ENCODE results near the gene XPO6. TPM values are rescaled to one million over a fixed set of nuclear protein-coding genes. Genes with fewer than 3 reads are reported as not detected.
A peak's percentile ranks its signal among the peaks of the same experiment; 100 is the strongest.

Gene XPO6
- total RNA-seq, 1 experiment from 2014 or later: 95.6 TPM

GRCh38 chr16:28183930-28184329 is 27.8 kb downstream of the XPO6 start:
- Histone ChIP-seq H3K4me1 (peaks cover 6% of the 10 kb centered on the region; the same call in 1 of the 2 replicates), H3K27me3 (no peaks in the 10 kb centered on the region), H3K36me3 (peaks cover 13% of the 10 kb centered on the region), H3K27ac (no peak overlapping the region), H3K9me3 (replicated peaks) (no peaks in the 10 kb centered on the region), H3K4me3 (no peak overlapping the region)
- DNase-seq: peak in 1 of 2 experiments; percentile 5

DNA sequence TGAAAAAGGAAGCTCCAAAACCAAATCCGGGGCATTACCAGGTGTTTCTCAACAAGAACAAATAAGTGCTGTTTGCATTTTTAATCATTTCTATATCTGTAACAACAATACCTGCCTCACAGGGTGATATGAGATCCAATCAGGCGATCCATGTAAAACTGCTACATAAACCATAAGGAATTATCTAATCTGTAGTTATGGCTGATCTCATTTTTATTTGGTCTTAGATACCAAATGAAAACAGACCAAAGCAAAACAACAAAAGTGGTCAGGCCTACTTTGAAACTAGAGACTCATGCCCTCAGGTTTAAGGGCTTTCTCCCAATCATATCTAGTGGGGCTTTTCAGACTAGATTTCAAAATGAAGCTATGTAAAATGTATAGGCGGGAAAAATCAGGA is 28.3 kb downstream of the XPO6 start:
- no peak overlapping the region for H3K27ac ChIP-seq
- no peaks in the 10 kb centered on the region for H3K9me3 ChIP-seq (replicated peaks)
- no peak overlapping the region for H3K4me3 ChIP-seq
- H3K4me1 ChIP-seq: peaks cover 6% of the 10 kb centered on the region; the same call in 1 of the 2 replicates
- peaks cover 13% of the 10 kb centered on the region for H3K36me3 ChIP-seq
- no peak for DNase-seq
- H3K27me3 ChIP-seq: no peaks in the 10 kb centered on the region

DNA sequence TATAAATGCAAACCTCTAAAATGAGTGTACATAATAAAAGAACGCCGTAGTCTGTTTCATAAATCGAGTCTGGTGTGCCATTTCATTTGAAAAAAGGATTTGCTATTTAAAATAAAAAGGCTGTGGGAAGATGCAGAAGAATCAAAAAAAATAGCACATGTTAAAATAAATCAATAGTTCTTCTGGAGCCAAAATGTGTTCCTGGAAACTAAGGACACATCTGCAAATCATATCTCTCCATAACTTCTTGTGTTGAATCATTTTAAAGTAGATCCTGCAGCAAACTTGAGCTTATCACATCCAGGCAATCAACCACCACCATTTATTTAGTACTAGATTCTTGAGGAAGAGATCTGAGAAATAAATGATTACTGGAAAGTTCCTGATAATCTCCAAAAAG is 29.0 kb downstream of the XPO6 start:
- Histone ChIP-seq H3K4me1 (peaks cover 6% of the 10 kb centered on the region; the same call in 1 of the 2 replicates), H3K27ac (no peak overlapping the region)

GRCh38 chr16:28182183-28182582 is 29.6 kb downstream of the XPO6 start:
- peaks cover 6% of the 10 kb centered on the region for H3K36me3 ChIP-seq
- no peaks in the 10 kb centered on the region for H3K27me3 ChIP-seq
- DNase-seq: no peak
- H3K4me3 ChIP-seq: no peak overlapping the region
- no peaks in the 10 kb centered on the region for H3K9me3 ChIP-seq (replicated peaks)
- peaks cover 6% of the 10 kb centered on the region; the same call in 1 of the 2 replicates for H3K4me1 ChIP-seq
- no peak overlapping the region for H3K27ac ChIP-seq

More for the DNA sequence above, 29.0 kb downstream of the XPO6 start:
- Histone ChIP-seq H3K4me3 (no peak overlapping the region), H3K9me3 (replicated peaks) (no peaks in the 10 kb centered on the region), H3K27me3 (no peaks in the 10 kb centered on the region), H3K36me3 (peaks cover 13% of the 10 kb centered on the region)
- DNase-seq: no peak

DNA sequence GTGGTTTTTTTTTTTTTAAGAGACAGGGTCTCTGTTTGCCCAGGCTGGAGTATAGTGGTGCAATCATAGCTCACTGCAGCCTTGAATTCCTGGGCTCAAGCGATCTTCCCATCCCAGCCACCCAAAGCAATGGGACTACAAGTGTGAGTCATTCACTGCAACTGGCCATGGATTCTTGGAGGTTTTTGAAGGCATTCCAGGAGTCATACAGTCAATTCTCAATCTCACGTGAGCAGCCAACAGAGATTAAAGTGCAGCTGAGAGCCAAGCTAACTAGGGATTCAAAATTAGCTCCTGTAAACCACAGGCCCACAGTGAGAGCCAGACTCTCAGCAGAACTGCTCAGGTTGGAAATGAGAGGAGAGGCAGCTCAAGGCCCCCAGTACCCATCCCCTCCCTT is 30.2 kb downstream of the XPO6 start:
- peaks cover 10% of the 10 kb centered on the region for H3K36me3 ChIP-seq
- H3K9me3 ChIP-seq (replicated peaks): no peaks in the 10 kb centered on the region
- H3K4me1 ChIP-seq: peaks cover 6% of the 10 kb centered on the region; the same call in 1 of the 2 replicates
- no peaks in the 10 kb centered on the region for H3K27me3 ChIP-seq
- peak; percentile 52 to 53 for DNase-seq
- H3K4me3 ChIP-seq: no peak overlapping the region
- no peak overlapping the region for H3K27ac ChIP-seq

- H3K27ac ChIP-seq: no peak overlapping the region
- no peak overlapping the region for H3K4me3 ChIP-seq
- no peak for DNase-seq
- H3K36me3 ChIP-seq: peaks cover 14% of the 10 kb centered on the region
- no peaks in the 10 kb centered on the region for H3K27me3 ChIP-seq
- no peaks in the 10 kb centered on the region for H3K9me3 ChIP-seq (replicated peaks)
- peaks cover 6% of the 10 kb centered on the region; the same call in 1 of the 2 replicates for H3K4me1 ChIP-seq
Measured at GRCh38 chr16:28180655-28181460, 30.9 kb downstream of the XPO6 start.

DNA sequence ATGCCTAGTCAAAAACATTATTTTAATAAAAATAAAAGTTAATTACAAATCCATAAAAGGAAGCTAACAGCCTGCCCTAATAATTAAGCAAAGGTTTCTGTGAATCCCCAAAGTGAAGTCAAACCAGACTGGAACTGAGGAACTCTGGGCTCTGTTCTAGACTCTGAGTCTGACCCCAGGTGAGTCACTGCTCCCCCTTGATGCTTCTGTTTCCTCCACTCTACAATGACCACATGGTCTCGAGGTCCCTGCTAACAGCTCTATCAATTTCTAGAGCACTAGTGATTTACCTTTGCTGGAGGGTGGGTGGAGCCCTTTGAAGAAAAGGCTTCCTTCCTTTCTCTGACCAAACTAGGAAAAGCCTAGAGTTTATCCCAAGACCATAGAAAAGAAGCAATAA is 32.4 kb downstream of the XPO6 start:
- peaks cover 22% of the 10 kb centered on the region for H3K36me3 ChIP-seq
- H3K4me3 ChIP-seq: no peak overlapping the region
- peaks cover 6% of the 10 kb centered on the region; the same call in 1 of the 2 replicates for H3K4me1 ChIP-seq

GRCh38 chr16:28175715-28176114 is 36.0 kb downstream of the XPO6 start:
- Histone ChIP-seq H3K4me3 (no peak overlapping the region), H3K9me3 (replicated peaks) (no peaks in the 10 kb centered on the region), H3K27ac (no peak overlapping the region), H3K27me3 (no peaks in the 10 kb centered on the region), H3K36me3 (peaks cover 36% of the 10 kb centered on the region), H3K4me1 (no peaks in the 10 kb centered on the region)
- DNase-seq: no peak

More for the DNA sequence above, 32.4 kb downstream of the XPO6 start:
- no peak overlapping the region for H3K27ac ChIP-seq
- DNase-seq: no peak
- no peaks in the 10 kb centered on the region for H3K27me3 ChIP-seq
- H3K9me3 ChIP-seq (replicated peaks): no peaks in the 10 kb centered on the region

DNA sequence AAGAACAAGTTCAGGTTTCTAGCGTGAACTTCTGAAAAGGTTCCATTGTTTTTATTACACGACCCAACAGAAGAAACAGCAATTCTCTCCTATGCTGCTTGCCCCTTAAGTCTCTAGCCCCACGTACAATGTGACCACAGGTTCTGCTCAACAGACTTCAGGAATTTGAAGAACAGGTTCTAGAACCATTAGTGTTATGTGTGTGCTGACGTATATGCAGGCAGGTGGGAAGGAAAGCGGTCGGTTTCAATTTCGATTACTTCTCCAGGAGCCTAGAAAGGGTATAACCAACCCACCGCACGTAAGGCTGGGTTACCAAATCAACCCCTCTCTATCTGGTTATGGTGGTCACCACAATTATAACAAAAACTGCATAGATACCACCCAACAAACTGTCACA is 39.4 kb downstream of the XPO6 start:
- Histone ChIP-seq H3K4me3 (no peak overlapping the region), H3K9me3 (replicated peaks) (no peaks in the 10 kb centered on the region), H3K4me1 (no peaks in the 10 kb centered on the region), H3K36me3 (peaks cover 45% of the 10 kb centered on the region), H3K27me3 (no peaks in the 10 kb centered on the region), H3K27ac (no peak overlapping the region)
- DNase-seq: no peak

DNA sequence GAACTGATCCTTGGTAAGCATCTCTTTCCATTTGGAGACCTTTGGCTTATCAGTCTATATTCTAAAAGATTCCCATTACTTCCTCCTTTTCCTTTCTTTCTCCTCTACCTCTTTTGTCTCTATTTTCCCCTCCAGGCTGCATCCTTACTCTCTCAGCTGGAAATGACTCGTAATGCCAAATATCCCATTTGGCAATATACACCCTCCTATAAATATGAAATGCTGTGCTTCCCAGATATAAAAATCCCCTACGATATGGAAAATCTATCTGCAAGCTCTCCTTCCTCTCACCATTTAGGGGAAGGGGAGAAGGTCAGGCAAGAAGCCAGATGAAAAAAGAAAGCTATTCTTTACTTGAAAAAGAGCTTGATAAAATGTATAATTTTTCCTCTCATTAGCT is 39.9 kb downstream of the XPO6 start:
- H3K9me3 ChIP-seq (replicated peaks): no peaks in the 10 kb centered on the region
- no peak overlapping the region for H3K4me3 ChIP-seq
- DNase-seq: no peak
- H3K36me3 ChIP-seq: peaks cover 46% of the 10 kb centered on the region
- no peaks in the 10 kb centered on the region for H3K27me3 ChIP-seq
- H3K27ac ChIP-seq: no peak overlapping the region
- no peaks in the 10 kb centered on the region for H3K4me1 ChIP-seq

DNA sequence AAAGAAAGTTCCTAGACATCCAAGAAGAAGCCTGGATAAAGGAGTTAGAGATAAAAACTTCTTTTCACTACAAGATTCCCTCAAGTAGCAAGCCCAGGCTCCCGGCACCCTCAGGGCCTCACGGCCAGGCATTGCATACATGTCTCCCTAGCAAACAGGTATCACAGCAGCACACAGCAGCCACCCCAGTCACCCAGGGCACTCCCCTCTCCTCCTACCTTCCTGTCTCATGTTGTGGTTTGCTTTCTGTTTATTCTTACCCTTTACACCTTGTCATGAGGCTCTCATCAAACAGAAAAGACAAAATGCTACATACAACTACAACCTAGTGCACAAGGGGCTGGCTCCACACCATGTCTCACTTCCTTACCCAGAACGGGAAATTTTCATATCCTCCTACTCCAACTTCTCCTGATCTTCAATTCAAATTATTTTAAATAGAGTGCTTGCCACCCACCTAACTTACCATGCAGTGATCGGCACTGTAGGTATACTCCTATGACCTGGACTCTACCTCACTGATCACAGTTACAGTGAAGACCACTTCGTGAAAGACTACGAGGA is 42.7 kb downstream of the XPO6 start:
- Histone ChIP-seq H3K27ac (no peak overlapping the region), H3K4me3 (no peak overlapping the region), H3K36me3 (peaks cover 46% of the 10 kb centered on the region), H3K9me3 (replicated peaks) (no peaks in the 10 kb centered on the region), H3K27me3 (no peaks in the 10 kb centered on the region), H3K4me1 (no peaks in the 10 kb centered on the region)
- no peak for DNase-seq

GRCh38 chr16:28167730-28168129 is 44.0 kb downstream of the XPO6 start:
- no peak for DNase-seq
- no peaks in the 10 kb centered on the region for H3K9me3 ChIP-seq (replicated peaks)
- no peak overlapping the region for H3K27ac ChIP-seq
- no peak overlapping the region for H3K4me3 ChIP-seq
- H3K27me3 ChIP-seq: no peaks in the 10 kb centered on the region
- no peaks in the 10 kb centered on the region for H3K4me1 ChIP-seq
- H3K36me3 ChIP-seq: peaks cover 41% of the 10 kb centered on the region

- no peak for DNase-seq
- Histone ChIP-seq H3K27ac (no peak overlapping the region), H3K4me3 (no peak overlapping the region), H3K36me3 (peaks cover 40% of the 10 kb centered on the region), H3K27me3 (no peaks in the 10 kb centered on the region), H3K9me3 (replicated peaks) (no peaks in the 10 kb centered on the region), H3K4me1 (no peaks in the 10 kb centered on the region)
Measured at GRCh38 chr16:28167221-28167620, 44.5 kb downstream of the XPO6 start.

GRCh38 chr16:28166394-28167208 is 45.2 kb downstream of the XPO6 start:
- Histone ChIP-seq H3K27ac (no peak overlapping the region), H3K27me3 (no peaks in the 10 kb centered on the region), H3K9me3 (replicated peaks) (no peaks in the 10 kb centered on the region), H3K4me1 (no peaks in the 10 kb centered on the region), H3K4me3 (no peak overlapping the region), H3K36me3 (peaks cover 35% of the 10 kb centered on the region)
- no peak for DNase-seq

- DNase-seq: no peak
- H3K27ac ChIP-seq: no peak overlapping the region
- H3K36me3 ChIP-seq: peaks cover 35% of the 10 kb centered on the region
- H3K4me3 ChIP-seq: no peak overlapping the region
- H3K9me3 ChIP-seq (replicated peaks): no peaks in the 10 kb centered on the region
- no peaks in the 10 kb centered on the region for H3K27me3 ChIP-seq
- H3K4me1 ChIP-seq: no peaks in the 10 kb centered on the region
Measured at GRCh38 chr16:28165598-28165997, 46.2 kb downstream of the XPO6 start.

All from SJCRH30 (cell line).